HG02588 (cell line): ENCODE measurements around the gene SH3YL1.

Experiments
- ATAC-seq: cut with Tn5 transposase; IDR thresholded peaks from one replicate; pipeline ENCODE4 v1.9.1; 2021; ENCODE audit warnings: mild to moderate bottlenecking, moderate library complexity; ENCODE audit not compliant: unreplicated experiment

SH3YL1 gene, protein sequence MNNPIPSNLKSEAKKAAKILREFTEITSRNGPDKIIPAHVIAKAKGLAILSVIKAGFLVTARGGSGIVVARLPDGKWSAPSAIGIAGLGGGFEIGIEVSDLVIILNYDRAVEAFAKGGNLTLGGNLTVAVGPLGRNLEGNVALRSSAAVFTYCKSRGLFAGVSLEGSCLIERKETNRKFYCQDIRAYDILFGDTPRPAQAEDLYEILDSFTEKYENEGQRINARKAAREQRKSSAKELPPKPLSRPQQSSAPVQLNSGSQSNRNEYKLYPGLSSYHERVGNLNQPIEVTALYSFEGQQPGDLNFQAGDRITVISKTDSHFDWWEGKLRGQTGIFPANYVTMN

DNA sequence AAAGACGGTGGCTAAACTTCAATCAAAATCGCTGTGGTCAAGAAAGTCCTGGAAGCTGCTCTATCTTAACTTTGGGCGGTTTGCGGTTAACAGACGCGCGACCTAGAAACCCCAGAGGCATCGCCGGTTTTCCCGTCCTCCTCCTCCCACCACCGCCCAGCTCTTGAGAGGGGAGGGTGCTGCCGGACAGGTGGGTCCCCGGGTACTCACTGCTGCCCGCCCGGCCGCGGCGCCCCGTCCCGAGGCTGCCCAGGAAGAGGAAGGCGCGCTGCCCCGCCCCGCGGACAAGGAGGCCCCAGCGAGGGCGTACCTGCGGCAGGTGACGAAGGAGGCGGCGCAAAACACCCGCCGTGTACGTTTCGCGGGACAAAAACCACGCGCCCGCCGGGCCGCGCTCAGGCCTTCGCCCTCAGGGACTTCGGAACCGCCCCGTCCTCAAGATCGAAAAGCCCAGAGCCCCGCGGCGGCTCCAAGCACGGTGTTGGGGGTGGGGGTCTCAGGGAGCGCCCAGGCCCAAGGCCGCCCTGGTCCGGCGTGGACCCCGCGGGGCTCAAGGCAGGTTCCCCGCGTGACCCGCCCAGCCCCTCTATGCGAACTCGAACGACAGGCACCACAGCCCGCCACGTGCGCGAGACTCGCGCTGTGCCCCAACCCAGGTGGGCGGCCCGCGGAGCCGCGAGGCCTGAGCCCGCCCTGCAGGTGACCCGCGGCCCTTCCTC, at the start of gene SH3YL1:
Gene SH3YL1 (minus strand): TSS at position 259 of the 719 bp plus-strand sequence. CDS start 48 bp downstream, at position 211.
- peak; percentile 25 for ATAC-seq

DNA sequence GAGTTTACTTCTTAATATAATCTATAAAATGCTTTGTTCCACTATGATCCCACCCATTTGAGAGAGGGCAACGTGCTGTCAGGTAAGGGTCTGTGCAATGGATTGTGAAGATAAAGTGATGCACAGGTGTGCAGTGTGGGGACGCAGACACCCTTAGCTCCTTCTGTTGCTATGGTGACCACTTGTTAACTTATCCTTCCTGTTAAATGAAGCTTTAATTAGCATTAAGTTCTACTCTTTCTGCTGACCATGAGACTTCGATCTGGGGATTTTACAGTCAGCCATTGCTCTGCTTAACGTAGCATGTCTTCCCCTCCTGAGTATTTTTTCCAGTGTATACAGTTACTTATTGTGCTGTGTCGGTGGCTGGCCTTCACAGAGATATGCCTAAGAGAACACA, 47.2 kb upstream of the SH3YL1 start:
- ATAC-seq = no peak

DNA sequence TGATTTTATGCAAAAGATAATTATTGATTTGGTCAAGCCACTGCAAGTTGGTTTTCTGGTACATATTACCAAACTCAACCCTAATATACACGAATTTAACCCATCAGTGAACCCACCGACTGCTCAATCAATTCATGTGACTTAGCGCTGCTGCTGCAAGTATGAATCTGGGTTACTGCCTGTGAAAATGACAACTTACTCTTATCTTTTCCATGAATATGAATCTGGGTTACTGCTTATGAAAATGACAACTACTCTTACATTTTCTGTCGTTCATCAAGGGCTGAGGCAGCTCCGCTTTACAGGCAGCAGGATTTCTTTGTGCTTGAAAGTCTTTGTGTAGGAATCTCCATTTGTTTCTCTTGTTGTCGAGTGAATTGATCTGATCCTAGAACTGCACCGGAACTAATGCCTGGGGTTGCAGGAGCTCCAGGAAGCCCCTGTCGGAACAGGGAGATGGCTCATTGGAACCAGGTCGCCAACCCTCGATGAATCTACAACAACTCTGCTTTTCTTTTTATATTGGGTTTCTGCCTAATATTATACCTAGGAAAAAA, 46.2 kb upstream of the SH3YL1 start:
- ATAC-seq = no peak

DNA sequence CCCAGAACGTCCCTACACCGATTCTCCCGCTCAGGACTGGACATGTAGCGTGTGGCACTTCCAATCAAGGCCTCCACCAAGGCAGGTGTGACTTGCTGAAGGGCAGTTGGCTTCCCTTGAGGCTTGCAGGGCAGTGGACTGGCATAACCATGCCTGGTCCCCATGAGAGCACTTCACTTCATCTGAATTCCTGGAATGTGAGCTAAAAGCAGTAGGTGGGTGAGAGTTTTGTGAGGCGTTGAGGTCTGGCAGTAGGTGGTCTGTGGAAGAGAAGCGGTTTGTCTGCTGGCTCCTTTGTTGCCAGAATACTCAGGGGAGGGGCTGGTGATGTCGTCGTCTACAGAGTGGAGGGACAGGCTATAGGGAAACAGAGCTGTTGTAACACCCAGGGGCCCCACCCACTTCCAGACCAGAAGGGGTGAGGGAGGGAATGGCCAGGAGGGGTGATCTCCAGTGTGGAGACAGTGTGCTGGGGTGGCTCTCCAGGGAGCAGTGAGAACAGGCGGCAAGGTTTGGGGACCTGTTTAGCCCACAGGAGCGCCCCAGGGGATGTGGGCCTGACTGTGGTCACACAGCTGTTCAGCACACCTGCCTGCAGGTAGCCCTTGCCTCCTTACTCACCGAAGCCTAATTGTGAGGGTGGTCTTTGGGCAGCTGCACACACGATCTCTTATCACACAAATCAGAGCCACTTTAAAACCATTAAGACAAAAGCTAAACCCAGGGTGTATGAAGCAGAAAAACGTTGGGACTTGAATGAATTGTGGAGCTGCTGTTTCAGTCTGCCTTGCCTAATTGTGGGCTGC, 45.5 kb upstream of the SH3YL1 start:
- no peak for ATAC-seq

DNA sequence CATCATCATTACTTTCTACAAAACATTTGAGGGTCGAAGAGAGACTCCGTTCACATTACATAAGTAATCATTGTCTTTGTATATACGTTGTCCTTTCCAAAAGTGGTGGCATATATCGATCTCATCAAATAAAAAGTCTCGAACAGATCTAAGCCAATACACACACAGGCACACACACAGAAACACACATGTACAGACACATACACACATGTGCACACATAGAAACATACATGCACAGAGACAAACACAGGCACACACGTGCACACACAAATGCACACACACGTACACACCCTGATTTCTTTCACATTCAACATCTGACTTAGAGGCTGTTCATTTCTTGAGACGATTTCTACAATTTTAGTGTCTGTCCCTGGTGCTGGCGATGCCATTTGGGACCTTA, 41.5 kb upstream of the SH3YL1 start:
- ATAC-seq = no peak

DNA sequence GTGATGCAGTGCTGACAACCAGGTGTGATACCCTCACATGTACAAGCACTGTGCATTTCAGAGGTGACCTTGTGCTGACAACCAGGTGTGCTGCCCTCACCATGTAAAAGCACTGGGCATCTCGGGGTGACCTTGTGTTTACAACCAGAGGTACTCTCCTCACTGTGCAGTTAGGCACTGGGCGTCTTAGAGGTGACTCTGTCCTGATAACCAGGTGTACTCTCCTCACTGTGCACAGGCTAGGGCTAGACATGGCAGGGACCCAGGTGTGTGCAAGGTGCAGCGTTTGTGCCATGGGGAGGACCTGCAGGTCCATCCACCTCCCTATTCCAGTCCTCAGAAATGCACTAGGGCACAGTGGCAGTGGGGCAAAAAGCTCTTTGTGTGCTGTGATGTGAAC, 32.5 kb upstream of the SH3YL1 start:
- no peak for ATAC-seq

DNA sequence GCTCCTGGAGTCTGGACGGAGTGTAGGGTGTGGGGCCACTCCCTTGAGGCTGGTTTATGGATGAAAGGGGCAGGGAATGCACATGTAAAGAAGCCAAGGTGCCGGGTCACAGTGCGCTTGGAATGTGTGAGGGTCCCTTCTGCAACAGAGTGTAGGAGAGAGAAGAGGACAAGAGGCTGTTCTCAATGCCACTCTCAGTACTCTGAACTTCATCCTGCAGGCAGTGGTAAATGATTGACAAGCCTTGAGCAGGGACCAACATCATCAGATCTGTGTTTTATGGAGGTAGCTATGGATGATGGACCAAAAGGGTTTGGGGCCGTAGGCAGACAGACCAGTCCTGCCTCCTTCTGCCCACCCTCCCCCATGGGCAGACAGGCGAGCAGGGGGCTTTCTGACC, 31.3 kb upstream of the SH3YL1 start:
- no peak for ATAC-seq

DNA sequence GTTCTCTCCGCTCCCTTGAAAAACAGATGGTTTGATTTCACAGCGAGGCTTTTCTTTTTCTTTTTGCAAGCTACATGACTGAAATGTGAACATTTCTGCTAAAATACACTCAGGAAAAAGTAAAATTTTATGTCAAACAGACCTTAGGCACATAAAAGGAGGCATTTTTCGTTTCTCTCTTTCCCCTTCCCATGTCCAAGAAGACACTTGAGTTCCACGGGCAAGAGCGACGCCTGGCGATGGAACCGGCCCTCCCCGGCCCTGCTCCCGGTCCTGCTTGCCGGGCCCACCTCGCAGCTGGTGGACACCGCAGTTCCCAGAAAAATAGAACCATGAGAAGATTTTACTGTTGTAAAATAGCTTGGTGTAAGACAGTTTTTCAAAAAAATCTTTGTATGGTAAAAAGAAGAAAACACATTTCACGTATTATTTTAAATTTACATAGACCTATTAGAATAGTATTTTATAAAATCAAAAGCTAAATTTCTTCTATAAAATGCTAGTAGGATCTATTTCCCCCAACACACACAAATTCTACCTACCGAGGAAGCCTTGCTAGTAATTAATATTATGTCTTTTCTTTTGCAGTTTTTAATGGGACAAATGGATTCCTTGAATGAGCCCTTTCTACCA, 26.4 kb upstream of the SH3YL1 start:
- no peak for ATAC-seq

DNA sequence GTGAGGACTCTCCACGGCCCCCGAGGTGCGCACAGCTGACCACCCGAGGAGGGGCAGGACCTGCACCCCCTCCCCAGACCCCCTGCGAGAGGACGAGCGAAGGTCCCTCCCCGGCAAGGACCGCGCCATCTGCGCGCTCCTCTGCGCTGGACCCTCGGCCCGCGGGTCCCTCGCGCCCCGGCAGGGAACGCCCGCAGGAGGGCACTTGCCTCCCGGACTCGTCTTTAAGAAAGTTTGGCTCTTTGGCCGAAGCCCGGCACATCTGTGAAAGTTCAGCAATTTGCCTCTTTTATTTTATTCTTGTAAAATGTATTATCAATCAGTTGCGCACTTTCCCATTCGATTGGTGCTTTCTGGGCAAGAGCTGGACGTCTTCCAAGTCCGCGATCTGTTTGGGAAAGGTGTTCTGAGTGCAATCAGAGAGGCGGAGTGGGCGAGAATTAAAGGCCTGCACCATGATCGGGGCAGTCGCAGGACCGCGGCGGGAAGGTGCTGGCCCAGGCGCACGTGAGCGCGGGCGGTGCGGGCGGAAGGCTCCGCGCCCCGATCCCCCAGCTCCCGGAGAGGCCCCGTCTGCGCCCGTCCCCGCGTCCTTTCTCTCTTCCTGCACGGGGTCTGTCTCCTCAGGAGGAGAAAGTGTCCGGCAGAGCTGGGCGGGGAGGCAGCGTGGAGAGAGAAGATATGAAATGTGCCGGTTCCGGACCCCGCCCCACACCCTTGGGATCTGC, 25.7 kb upstream of the SH3YL1 start:
- ATAC-seq = no peak

DNA sequence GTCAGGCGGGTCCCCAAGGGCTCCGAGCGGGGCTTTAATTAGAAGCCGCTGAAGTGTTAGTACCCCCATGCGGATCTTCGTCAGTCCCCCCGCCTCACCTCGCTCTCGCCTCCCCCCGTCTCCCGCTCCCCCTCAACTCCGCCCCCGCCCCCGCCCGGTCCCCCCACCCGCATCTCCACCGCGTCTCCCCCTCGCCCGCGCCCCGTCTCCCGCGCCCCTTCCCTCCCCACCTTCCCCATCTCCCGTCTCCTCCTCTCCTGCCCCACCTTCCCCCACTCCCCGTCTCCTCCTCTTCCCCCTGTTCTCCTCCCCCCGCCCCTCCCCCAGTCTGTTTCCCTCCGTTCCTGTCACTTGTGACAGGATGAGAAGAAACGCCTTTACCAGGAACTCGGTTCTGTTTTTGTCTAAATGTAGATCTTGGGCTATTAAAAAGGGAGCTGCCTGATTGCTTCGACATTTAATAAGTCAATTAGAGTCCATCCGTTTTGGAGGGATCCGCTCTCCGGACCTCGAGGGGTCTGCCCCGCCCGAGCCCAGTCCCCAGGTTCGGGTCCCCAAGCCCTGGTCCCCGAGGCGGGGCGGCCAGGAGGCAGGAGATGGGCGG, 25.0 kb upstream of the SH3YL1 start:
- ATAC-seq = no peak

DNA sequence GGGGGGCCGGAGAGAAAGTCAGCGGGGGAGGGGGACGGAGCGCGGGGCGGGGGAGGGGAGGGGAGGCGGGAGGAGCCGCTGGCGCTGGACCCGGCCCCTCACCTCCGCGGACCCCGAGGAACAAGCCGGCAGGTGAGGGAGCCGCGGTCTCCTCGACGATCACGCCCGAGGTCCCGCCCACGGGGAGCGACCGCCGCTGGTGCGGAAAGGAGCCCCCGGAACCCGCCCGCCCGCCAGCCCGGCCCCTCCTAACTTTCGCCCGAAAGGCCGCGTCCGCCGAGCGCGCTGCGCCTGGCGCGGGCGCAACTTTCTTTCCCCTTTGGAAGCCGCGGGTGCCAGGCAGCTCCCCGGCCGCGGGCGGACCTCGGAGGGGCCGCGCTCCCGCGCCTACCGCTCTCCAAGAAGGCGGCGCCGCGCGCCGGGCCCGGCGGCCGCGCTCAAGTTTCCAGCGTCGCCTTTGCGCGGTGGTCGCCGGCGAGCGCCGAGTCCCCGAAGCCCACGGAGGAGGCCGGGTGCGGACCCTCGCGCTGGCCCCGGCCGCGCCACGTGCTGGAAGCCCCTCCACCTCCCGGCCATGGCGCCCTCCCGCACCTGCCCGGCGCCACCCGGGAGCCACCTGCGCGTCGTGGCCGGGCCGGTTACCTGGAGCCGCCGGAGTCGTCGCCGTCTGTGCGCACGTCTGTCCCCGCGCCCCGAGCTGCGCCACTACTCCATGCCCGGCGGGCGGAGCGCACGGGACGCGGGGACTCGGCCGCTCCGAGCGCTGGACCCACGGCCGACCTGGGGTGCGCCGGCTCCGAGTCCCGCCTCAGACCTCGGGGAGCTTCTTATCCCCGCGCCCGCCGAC, 24.3 kb upstream of the SH3YL1 start, which contains the start of gene ALKAL2:
Gene ALKAL2 (minus strand): TSS at position 181 of the 847 bp plus-strand sequence. CDS start 256 bp downstream, outside the sequence.
- no peak for ATAC-seq

DNA sequence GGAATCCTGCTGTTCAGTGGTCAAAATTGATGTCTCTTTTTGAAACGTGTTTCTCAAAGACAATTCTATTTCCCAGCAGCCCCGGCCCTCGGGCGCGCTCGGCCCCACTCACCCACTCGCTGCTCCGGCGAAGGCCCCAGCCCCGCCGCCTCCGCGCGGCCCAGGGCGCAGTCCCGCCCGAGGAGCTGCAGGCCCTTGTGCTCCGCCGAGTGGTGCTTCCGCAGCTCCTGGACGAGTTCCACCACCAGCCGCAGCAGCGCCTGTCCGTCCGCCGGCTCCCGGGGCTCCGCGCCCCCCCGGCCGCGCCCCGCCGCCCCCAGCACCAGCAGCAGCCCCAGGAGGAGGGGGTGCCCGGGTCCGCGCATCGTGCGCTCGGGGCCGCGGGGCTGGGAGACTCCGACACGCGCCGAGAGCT, 23.6 kb upstream of the SH3YL1 start:
- no peak for ATAC-seq

DNA sequence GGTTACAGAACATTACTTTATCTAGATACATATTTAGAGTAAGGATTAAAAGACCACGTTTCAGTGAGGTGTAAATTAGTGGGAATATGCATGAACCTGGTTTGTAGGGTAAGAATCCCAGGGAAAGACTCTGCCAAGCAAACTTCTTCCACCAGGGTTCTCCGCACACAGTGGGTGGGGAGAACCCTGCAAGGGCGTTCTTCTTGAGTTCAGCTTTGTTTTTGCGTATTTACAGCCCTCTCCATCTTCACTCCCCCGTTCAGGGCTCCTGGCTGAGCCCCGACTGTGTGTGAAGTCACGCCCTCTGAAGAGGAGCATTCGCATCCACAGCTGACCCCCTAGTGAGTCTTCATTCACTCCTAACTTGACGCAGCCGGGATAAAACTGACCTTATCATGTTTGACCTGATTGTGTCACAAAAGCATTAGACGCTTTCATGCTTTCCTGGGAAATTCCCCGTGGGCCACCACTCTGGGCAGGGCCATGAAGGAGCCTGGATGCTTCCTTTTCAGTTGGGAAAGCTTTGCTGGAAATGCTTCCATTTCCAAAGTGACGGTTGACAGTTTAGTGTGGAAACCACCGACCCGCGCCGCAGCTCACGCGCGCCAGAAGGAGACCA, 23.1 kb upstream of the SH3YL1 start:
- no peak for ATAC-seq

DNA sequence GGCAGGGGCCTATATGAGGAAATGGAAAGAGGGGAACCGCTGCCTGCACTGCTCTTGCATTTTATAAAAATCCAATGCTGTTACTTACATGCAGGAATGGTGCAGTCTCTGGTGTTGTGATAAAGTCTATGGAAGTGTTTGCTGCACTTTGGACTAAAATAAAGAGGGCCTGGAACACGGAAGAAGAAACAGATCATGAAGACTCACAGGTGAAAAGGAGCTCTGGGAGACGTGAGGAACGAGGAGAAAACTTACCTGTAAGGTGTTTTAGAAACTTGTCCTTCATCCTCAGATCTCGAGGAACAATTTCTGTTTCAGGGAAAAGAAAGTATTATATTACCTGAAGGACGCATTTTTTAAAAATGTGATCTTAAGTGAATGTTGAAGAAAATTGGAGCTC, 22.2 kb upstream of the SH3YL1 start:
- no peak for ATAC-seq

DNA sequence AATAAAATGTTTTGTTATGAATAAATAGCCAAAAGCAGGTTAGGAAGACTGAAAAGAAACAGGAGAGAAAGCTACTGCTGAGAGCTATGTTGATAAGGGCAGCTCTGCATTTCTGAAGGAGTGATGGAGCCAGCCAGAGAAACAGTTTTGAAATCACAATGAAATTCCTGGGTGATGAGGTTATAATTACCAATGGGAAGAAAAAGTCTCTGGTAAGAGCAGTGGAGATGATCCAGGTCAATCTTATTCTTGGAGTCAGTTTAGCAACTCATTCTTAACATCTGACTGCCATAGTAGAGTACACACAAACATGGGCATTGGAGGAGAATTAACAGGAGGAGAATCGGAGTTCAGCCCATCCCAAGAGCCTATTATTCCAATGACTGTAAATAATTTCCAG, 21.7 kb upstream of the SH3YL1 start:
- no peak for ATAC-seq

DNA sequence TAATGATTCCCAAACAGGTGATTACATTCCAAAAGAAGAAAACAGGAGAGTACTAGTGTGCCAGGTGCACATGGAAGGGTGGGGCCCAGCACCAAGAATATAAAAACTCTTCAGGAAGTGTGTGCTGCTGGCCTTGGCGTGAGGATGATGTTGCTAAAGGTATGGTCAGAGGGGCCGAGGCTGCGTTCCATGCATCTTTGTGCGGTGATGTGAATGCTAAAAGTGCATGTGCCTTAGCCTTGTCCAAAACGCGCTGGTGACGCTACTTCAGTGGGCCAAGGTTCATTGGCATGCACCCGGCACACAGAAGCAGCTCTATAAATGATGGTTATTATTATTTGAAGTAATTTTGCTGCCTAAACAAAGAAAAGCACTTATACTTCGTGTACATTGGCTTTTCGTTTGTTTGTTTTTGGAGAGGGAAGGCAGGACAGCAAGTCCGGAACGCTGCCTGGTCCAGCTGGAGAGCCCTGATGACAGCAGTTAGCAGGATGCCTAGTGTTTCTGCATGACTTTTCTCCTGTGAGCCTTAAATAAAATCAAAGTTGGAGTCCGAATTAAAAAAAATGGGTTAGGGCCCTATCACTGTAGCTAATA, 21.2 kb upstream of the SH3YL1 start:
- ATAC-seq = no peak

DNA sequence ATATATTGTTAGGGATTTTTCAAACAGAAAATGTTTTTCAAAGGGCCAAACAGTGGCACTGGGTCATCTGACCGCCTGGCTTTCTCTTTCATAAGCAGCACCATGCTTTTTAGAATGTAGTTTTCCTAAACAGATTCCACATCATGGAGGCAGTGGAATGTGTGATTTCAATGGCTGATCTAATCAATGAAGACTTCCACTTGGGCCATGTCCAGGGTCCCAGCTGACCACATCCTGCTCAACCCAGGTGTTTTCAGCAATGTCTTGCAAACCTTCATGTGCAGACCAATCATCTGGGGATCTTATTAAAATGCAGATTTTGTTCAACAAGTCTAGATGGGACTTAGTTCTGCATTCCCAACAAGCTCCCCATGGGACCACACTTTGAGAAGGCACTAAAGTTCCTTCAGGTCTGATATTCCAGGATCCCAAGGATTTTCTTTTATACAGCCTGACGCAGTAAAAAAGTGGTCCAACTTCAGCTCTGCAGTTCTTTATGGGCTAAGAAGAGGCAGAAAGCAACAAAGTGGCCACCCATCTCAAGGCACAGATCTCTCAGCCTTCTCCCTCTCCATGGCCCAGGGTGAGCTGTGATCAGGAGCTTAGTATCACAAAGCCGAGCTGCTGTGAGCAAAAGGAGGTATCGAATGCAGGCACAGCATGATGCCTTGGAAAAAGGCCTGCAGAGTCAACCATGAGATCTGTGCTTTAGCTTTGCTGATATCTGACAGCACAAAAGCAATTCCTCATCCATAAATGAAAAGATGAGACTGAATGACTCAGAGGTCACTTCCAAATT, 20.4 kb upstream of the SH3YL1 start:
- no peak for ATAC-seq
